ENCODE results near the gene ADAM33.

Gene ADAM33

GRCh38 chr20:3663031-3663701 is 18.6 kb downstream of the ADAM33 start, which contains the start of gene GFRA4:
Gene GFRA4 (minus strand): TSS chr20:3663399. CDS start chr20:3663399, 0 bp downstream.
- DNase-seq, result no peak

DNA sequence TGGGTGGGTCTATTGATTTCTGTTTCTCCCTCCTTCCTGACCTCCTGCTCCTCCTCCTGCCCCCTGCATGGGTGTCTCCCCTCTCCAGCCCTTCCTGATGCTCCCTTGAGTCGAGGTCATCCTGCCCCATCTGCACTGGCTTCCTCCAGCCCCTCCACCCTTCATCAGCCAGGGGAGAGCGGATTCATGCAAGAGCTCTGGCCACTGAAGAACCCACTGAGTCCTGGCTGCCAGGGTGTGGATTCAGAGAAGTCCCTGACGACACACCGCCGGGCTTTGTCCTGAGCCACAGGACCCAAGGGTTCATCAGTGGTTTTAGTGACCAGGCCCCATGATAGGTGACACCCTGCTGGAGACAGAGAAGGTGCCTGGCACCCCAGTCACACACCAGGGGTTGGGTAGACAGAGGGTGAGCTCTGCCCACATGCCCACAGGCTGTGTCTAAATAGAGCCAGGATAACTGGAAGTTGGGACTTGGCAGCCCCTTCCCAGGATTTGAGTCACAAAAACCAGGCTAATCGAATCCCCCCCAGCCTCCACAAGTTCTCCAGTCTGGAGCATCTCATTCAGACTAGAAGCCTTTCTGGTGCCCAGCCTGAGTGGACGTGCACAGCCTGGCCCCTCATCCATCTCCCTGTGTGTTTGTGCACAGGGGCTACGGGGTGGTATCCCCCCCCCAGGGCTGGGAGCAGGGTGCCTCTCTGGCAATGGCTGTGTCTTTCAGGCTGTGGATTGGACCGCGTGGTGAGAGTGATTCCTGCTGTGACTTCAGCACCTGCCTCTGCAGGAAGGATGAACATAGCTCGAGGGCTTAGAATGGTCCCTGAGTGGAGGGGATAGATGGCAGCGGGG is 19.8 kb downstream of the ADAM33 start:
- DNase-seq, result no peak

DNA sequence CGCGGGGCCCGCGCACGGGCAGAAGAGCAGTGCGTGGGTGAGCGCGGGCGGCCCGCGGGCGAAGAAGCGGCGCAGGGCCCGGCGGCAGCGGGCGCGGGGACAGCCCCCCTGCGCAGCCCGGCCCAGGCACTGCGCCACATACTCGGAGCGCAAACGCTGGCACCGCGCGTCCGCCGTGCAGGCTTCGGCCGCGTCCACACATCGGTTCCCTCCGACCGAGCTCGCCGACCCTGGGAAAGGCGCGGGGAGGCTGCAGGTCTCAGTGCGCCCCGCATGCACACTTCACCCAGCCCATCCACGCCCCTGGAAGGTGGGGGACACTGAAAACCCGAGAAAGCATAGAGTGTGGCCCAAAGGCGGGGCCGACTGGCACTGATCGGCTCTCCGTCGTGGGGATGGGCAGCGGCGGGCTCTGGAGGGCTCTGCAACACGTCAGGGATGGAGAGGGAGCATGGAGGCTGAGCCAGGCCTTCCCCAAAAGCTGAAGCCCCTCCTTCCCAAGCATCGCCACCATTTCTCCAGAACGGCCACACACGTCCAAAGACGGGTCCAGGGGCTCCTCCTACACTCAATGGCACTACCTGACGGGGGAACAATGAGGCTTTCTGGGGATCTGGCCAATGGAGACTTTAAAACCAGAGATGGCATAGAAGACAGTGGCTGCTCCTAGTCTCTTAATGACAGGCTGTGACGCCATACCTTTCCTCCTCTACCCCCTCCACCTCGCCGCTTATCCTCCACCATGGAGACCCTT is 20.6 kb downstream of the ADAM33 start:
- no peak for DNase-seq

DNA sequence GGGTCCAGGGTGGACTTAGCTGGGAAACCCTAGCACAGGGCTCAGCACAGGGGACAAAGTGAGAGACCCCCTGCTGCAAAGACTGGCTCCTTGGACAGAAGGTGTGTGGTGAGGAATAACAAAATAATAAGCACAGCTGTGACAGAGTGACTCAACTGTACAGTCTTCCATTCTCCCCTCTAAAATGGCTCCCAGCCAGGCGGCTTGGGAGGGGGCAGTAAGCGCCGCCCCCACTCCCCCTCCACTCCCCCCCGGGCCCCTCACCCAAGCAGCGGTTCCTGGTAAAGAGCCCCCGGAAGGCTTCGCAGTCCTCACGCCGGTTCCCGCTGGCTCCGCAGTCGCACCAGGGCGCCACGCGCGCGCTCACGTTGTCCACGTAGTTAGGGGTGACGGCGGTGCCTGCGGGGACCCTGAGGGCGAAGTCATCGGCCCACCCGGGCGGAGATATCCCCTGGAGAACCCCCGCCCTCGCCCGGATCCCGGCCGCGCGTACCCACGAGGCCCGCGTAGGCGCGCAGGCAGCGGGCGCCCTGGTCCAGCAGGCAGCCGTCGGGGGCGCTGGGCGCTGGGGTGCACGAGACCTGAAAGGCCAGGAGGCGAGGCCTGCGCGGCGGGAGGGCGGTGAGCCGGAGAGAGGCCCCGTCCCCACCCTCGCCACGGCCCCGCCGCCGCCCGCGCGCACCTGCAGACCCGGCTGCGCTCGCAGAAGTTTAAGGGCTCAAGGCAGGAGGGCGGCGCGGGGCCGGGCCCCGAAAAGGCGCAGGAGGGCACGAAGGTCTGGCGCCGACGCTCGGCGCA is 21.3 kb downstream of the ADAM33 start:
- DNase-seq, result no peak

GRCh38 chr20:3659492-3660261 is 22.1 kb downstream of the ADAM33 start:
- DNase-seq, result no peak

GRCh38 chr20:3658716-3659491 is 22.9 kb downstream of the ADAM33 start:
- no peak for DNase-seq

GRCh38 chr20:3658019-3658715 is 23.6 kb downstream of the ADAM33 start:
- DNase-seq, result no peak

DNA sequence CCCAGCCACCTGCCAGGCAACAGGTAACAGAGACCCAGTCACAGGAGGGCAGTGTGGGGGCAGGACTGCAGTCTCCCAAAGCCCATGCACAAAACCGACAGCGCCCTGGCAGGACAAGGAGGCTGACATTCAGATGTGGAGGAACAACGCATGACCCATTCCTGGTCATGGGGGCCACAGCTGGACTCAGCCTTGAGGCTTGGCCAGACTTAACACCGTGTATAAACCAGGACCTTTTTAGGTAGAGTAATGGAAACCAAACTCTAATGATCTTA is 26.7 kb downstream of the ADAM33 start:
- no peak for DNase-seq

GRCh38 chr20:3654326-3655130 is 27.3 kb downstream of the ADAM33 start:
- no peak for DNase-seq

DNA sequence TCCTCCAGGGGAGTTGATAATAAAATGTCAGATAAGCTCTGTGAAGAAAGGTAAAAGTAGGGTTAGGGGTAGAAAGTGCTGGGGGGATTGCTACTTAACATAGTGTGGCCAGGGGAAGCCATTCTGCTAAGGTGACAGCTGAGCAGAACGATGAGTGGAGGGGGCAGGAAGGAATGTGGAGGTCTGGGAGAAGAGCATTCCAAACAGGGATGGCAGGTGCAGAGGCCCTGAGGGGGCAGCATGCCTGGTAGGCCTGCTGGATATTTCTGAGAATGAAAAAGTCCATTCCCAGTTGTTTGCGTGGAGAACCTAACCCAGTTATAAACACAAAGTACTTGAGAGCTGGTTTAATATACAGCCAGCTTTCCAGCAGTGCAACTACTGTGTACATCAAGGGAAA is 27.9 kb downstream of the ADAM33 start:
- DNase-seq, result no peak

DNA sequence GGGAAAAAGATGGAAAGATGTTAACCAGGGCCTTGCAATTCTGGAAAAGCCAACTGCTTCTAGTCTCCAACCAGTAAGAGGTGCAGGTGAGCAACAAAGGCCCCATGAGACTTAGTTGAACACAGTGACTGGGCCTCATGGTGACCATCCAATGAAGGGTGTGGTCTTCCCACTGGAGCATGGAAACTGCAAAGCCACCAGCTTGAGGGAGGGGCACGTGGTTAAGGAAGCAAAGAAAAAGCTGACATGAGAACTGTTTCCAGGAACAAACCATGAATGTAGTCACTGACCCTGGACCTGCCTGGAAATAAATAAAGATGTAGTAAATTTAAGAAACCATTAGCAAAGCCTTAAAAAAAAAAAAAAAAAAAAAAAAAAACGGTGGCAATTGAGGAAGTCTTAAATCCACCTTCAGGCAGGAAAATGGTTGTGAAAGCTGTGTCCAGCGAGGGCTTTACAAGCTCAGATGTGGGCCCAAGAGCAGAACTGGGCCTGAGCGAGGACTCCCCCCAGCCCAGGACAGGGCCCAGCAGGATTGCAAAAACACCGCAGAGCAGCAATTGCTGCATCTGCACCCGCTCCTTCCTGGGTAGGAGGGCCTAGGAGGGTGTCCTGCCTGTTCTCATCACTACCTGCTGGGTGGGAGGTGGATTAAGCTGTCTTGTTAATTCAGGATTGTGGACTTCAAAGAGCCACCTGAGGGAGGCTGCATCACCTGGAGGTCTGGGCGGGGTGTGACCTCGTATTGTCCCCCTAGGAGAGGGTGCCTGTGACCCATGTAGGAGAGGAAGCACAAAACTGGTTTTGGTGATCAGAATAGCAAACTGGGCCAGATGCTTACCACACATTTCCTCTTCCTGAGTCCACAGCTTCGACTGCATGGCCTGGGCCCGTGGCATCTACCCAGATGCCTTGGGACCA is 28.9 kb downstream of the ADAM33 start:
- DNase-seq, result no peak

DNA sequence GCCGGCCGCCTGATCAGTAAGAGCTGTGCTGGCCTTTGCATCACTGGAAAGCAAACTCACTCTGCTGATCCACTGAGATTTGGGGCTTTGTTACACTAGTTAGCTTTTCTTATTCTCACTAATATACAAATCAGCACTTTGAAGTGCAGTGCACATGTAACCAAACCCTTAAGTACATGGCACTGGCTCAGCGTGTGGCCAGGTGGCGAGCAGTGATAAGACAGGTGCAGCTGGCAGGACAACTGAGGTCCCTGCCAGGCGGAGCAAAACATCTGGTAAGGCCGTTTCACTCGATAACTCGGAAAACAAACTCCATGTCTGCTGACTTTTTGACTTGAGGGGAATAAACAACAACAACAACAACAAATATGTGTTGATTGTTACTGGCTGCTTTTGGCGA is 29.6 kb downstream of the ADAM33 start:
- DNase-seq, result no peak

- DNase-seq, result no peak
Observed at GRCh38 chr20:3651204-3651962, 30.4 kb downstream of the ADAM33 start.

DNA sequence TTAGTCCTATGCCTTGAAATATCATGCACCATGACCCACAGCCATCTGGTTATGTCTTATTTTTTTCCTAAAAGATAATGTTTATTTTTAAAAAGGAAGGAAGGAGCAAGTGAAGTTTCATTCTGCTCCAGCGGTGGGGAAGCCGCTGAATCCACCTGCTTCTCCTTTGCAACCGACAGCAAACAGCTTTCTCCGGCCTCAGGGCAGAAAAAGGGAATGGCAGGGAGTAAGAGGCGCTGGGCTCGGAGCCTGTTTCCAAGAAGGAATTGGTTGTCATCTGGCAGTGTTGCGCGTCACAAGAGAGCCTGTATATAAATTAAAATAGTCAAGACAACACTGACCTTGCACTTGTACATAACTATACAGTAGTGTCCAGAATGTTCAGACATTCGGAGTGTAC is 32.9 kb downstream of the ADAM33 start:
- no peak for DNase-seq

- no peak for DNase-seq
Observed at GRCh38 chr20:3647473-3647872, 34.3 kb downstream of the ADAM33 start.

DNA sequence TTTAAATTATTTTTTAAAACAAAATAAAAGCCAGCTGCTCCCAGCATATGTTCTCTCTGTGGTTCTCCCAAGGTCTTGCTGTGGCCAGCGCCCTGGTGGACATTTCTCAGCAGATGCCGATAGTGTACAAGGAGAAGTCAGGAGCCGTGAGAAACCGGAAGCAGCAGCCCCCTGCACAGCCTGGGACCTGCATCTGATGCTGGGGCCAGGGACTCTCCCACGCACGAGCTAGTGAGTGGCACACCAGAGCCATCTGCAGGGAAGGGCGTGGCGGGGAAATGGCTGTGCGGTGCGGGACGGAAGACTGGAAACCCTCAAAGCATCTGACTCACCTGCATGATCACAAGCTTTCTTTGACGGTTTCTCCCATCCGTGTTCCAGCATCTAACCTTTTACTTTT is 35.2 kb downstream of the ADAM33 start:
- no peak for DNase-seq

- DNase-seq, result no peak
Observed at GRCh38 chr20:3646067-3646440, 35.8 kb downstream of the ADAM33 start.
